Central memory CD8-positive, alpha-beta T cell (primary cell): ENCODE results near the gene MED22.
A peak's percentile ranks its signal among the peaks of the same experiment; 100 is the strongest.

Experiments used
- ATAC-seq: fragments of 150-1000 bp; cut with Tn5 transposase; replicated peaks from 2 replicates; pipeline ENCODE4 v1.10.0; 2022; ENCODE audit warnings: mild to moderate bottlenecking, moderate FRiP score, moderate number of reproducible peaks; ENCODE audit not compliant: poor library complexity, severe bottlenecking; ENCODE audit errors: extremely low read depth
- DNase-seq, 2 donors: peaks; one replicate each; pipeline ENCODE4 v3.0.0; 2021; ENCODE audit warnings: low spot score in 2 of 2
- H3K27ac Mint-ChIP-seq: one replicate; pipeline ENCODE4 v1.8.0; 2022; ENCODE audit warnings: low read depth, mild to moderate bottlenecking, moderate library complexity, mixed read lengths
- H3K27me3 Mint-ChIP-seq: one replicate; pipeline ENCODE4 v1.8.0; 2022; ENCODE audit warnings: mixed read lengths
- H3K36me3 Mint-ChIP-seq: one replicate; pipeline ENCODE4 v1.8.0; 2022; ENCODE audit warnings: mild to moderate bottlenecking, moderate library complexity, mixed read lengths; ENCODE audit not compliant: insufficient read depth
- H3K4me1 Mint-ChIP-seq: one replicate; pipeline ENCODE4 v1.8.0; 2022; ENCODE audit warnings: mixed read lengths
- H3K4me3 Mint-ChIP-seq: one replicate; pipeline ENCODE4 v1.8.0; 2022; ENCODE audit warnings: mild to moderate bottlenecking, moderate library complexity, mixed read lengths
- H3K9me3 Mint-ChIP-seq: one replicate; pipeline ENCODE4 v1.8.0; 2022; ENCODE audit warnings: mixed read lengths

Gene MED22

GRCh38 chr9:133359399-133360175 lies 11.7 kb upstream of the MED22 start:
- Mint-ChIP-seq H3K4me1 (peaks cover 51% of the 10 kb centered on the region), H3K4me3 (no peak overlapping the region), H3K36me3 (peaks cover 47% of the 10 kb centered on the region), H3K9me3 (no peaks in the 10 kb centered on the region), H3K27me3 (no peaks in the 10 kb centered on the region), H3K27ac (peak overlapping the region; percentile 87)
- DNase-seq = no peak
- ATAC-seq = no peak

DNA sequence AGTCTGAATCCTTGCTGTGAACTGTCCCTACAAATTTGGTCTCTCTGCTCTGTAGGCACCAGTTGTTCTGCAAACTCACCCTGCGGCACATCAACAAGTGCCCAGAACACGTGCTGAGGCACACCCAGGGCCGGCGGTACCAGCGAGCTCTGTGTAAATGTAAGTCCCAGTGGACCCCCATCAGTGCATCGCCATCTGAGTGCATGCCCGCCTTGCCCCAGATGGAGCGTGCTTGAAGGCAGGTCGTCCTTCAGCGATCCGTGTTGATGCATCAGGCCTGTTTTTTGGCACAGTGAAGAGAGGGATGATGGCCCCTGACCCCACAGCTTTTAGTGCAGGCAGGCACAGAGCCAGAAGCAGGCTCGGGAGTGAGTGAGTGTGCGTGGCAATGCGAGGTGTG lies 9.7 kb upstream of the MED22 start:
- H3K27ac Mint-ChIP-seq = peak overlapping the region; percentile 87
- H3K4me3 Mint-ChIP-seq = peak overlapping the region; percentile 83
- no peak for DNase-seq
- peaks cover 37% of the 10 kb centered on the region for H3K36me3 Mint-ChIP-seq
- no peaks in the 10 kb centered on the region for H3K9me3 Mint-ChIP-seq
- no peak for ATAC-seq
- no peaks in the 10 kb centered on the region for H3K27me3 Mint-ChIP-seq
- peaks cover 46% of the 10 kb centered on the region for H3K4me1 Mint-ChIP-seq

DNA sequence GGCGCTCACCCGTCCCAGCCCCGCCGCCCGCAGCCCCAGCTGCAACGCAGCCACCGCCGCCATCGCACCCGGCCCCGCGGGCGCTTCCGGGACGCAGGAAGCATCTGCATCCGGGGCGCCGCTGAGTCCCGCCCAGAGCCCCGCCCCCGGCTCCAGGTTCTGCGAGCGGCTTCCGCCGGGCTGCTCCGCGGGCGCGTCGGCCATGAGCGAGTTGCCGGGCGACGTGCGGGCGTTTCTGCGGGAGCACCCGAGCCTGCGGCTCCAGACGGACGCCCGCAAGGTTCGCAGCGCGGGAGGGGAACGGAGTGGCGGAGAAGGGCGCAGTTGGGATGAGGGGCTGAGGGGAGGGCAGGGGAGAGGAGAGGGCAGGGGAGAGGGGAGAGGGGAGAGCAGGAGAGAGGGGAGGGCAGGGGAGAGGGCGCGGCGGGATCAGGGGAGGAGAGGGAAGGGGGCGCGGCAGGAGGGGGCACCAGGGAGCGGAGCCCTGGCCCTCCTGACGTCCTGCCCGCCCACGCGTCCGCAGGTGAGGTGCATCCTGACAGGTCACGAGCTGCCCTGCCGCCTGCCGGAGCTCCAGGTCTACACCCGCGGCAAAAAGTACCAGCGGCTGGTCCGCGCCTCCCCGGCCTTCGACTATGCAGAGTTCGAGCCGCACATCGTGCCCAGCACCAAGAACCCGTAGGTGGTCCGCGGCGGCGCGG lies 8.6 kb upstream of the MED22 start, which contains the start of the genes SURF1 and SURF2:
Gene SURF1 (minus strand): TSS at position 97 of the 701 bp plus-strand sequence. CDS start 34 bp downstream, at position 63.
Gene SURF2 (plus strand): TSS at position 160 of the 701 bp plus-strand sequence. CDS start 43 bp downstream, at position 203.
- ATAC-seq (peak; percentile 96), DNase-seq (peak; percentile 72 to 78)
- H3K27ac Mint-ChIP-seq = peak within 1 kb of the TSS; percentile 79
- H3K4me3 Mint-ChIP-seq = peak within 1 kb of the TSS; percentile 83
- H3K36me3 Mint-ChIP-seq = peaks cover 37% of the 10 kb centered on the region
- no peaks in the 10 kb centered on the region for H3K27me3 Mint-ChIP-seq
- no peaks in the 10 kb centered on the region for H3K9me3 Mint-ChIP-seq
- peaks cover 40% of the 10 kb centered on the region for H3K4me1 Mint-ChIP-seq

DNA sequence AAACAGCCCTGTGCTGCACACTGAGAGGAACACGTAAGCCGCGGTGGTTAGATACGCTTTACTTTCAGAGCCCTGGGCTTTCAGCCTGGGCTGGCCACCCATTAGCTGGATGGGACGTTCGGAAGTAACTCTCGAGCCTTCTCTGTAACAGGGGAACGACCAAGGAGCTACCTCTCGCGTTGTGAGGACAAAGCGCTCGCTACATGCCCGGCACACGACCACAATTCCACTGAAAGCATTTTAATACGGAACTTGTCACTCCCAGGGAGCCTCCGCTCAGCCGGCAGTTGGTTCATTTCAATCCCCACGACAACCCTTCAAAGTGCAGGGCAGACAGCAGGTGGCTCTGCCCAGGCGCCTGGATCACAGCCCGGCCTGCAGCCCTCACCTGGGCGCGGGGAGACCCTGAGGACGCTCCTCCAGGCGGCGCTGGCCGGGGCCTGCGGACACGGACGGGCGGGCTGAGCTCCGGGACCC lies 8.0 kb upstream of the MED22 start:
- Mint-ChIP-seq H3K4me3 (peak overlapping the region; percentile 83), H3K4me1 (peaks cover 39% of the 10 kb centered on the region), H3K27ac (peak overlapping the region; percentile 79), H3K36me3 (peaks cover 36% of the 10 kb centered on the region), H3K9me3 (no peaks in the 10 kb centered on the region), H3K27me3 (no peaks in the 10 kb centered on the region)
- DNase-seq = no peak
- peak; percentile 37 for ATAC-seq

- Mint-ChIP-seq H3K4me3 (peak overlapping the region; percentile 50), H3K4me1 (peaks cover 40% of the 10 kb centered on the region), H3K36me3 (peaks cover 41% of the 10 kb centered on the region), H3K9me3 (no peaks in the 10 kb centered on the region), H3K27me3 (no peaks in the 10 kb centered on the region), H3K27ac (no peak overlapping the region)
- no peak for DNase-seq
- ATAC-seq = no peak
Measured at GRCh38 chr9:133354766-133355165, 6.8 kb upstream of the MED22 start.

GRCh38 chr9:133353548-133353947 lies 5.6 kb upstream of the MED22 start:
- Mint-ChIP-seq H3K27ac (peak overlapping the region; percentile 89), H3K4me1 (peaks cover 42% of the 10 kb centered on the region), H3K4me3 (no peak overlapping the region), H3K9me3 (no peaks in the 10 kb centered on the region), H3K36me3 (peaks cover 50% of the 10 kb centered on the region), H3K27me3 (no peaks in the 10 kb centered on the region)
- ATAC-seq (no peak), DNase-seq (no peak)

DNA sequence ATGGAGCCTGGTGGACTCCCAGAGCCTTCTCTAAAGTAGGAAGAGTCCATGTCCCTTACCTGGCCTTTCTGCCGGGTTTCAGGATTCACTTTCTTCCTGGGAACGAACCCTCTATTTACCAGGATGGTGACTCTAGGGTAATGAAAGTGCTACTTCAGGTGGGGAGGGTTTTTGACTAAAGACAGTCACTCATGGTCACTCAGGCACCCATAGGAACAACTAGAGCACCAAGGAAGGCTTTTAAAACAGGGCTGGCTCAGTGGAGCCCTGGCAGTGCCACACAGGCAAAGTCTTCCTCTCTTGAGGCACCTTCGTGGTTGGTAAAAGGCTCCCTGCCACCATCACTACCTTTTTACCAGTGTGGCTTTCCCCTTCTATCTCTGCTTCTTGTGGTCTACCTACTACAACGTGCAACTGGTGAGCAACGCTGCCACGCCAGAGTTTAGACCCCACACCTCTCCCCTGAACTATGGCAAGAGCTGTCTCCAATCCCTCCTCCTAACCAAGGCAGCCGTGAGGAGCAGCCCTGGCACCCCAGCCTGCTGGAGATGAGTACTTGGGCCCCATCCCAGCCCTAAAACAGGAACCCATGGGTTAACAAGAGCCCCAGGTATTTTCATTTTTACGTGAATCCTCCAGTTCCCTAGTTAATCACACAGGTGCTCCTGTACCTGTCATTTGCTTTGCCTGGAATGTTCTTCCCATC lies 4.9 kb upstream of the MED22 start:
- H3K4me1 Mint-ChIP-seq = peaks cover 42% of the 10 kb centered on the region
- peaks cover 55% of the 10 kb centered on the region for H3K36me3 Mint-ChIP-seq

DNA sequence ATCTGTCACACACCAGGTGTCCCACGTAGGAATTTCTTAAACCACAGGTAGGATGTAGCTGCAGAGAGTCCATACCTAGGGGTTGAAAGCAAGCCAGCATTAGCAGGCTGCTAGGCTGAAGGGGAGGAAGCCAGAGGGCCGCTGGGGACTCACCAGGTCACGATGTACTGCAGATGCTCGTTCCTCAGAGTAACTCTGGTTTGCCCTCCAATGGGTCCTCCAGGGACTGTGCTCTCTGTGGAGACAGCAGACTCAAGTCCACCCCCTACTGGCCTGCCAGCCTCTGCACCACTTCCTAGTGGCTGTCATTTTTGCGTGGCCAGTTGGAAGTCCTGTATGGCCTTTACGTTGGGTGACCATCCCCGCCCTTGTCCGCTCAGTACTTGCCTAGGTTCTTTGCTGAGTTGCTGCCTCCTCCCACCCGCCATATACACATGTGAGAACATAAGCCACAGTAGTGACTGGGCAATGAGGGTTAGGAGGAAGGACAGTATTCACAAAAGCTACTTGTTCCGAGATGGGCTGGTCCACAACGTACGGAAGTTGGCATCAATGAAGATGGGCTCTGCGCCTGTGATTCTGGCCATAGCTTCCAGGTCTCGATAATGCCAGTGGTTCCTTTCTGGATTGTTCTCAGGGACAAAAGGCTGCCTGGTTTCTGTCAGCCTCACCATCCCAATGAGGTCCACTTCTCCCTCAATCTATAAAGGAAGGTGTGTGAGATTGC lies 4.1 kb upstream of the MED22 start:
- Mint-ChIP-seq H3K27me3 (no peaks in the 10 kb centered on the region), H3K36me3 (peaks cover 52% of the 10 kb centered on the region), H3K4me1 (peaks cover 38% of the 10 kb centered on the region), H3K27ac (no peak overlapping the region), H3K4me3 (no peak overlapping the region), H3K9me3 (no peaks in the 10 kb centered on the region)
- DNase-seq (no peak), ATAC-seq (no peak)

More for the DNA sequence above, 4.9 kb upstream of the MED22 start:
- Mint-ChIP-seq H3K27me3 (no peaks in the 10 kb centered on the region), H3K9me3 (no peaks in the 10 kb centered on the region), H3K4me3 (no peak overlapping the region), H3K27ac (peak overlapping the region; percentile 89)
- DNase-seq (no peak), ATAC-seq (no peak)

DNA sequence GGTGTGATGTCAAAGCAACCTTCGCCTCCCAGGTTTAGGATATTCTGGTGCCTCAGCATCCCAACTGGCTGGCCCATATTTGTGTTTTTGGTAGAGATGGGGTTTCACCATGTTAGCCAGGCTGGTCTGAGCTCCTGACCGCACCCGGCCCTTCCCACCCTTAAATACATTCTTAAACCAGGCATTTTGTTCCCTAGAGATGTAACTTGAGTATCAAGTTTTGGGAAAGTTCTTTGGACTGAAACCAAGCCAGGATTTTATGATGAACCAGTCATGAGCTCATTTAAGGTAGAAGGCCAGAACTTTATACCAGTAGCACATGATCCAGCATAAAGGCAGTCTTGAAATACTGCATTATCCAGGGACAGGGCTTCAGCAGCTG lies 3.6 kb upstream of the MED22 start:
- Mint-ChIP-seq H3K27me3 (no peaks in the 10 kb centered on the region), H3K27ac (no peak overlapping the region), H3K4me1 (peaks cover 43% of the 10 kb centered on the region), H3K36me3 (peaks cover 52% of the 10 kb centered on the region), H3K4me3 (no peak overlapping the region), H3K9me3 (no peaks in the 10 kb centered on the region)
- ATAC-seq = no peak
- no peak for DNase-seq

DNA sequence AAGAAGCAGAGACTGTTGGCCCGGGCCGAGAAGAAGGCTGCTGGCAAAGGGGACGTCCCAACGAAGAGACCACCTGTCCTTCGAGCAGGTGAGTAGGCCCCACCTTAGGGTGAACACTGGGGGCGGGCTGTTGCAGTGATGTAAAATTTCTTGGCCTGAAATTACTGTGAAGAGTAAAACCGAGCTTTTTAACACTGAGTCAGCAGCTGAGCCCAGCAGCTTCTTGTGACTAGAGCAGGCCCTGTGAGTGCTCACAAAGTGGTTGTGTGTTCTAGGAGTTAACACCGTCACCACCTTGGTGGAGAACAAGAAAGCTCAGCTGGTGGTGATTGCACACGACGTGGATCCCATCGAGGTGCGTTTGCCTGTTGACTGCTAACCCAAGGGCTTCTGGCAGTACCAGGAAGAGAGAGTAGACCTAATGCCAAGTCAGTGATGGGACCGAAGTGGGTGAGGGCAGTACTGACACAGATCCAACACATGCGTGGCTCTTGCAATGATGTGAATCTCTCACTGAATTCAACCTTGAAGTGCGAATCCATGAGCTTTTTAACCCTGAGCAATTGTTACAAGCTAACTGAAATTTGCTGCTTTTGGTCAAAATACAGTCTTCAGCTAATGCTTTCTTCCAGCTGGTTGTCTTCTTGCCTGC lies 2.2 kb upstream of the MED22 start:
- H3K4me1 Mint-ChIP-seq = peaks cover 49% of the 10 kb centered on the region
- H3K36me3 Mint-ChIP-seq = peaks cover 52% of the 10 kb centered on the region
- DNase-seq (no peak), ATAC-seq (no peak)
- no peaks in the 10 kb centered on the region for H3K9me3 Mint-ChIP-seq
- H3K4me3 Mint-ChIP-seq = peak overlapping the region; percentile 92
- no peaks in the 10 kb centered on the region for H3K27me3 Mint-ChIP-seq
- H3K27ac Mint-ChIP-seq = no peak overlapping the region

DNA sequence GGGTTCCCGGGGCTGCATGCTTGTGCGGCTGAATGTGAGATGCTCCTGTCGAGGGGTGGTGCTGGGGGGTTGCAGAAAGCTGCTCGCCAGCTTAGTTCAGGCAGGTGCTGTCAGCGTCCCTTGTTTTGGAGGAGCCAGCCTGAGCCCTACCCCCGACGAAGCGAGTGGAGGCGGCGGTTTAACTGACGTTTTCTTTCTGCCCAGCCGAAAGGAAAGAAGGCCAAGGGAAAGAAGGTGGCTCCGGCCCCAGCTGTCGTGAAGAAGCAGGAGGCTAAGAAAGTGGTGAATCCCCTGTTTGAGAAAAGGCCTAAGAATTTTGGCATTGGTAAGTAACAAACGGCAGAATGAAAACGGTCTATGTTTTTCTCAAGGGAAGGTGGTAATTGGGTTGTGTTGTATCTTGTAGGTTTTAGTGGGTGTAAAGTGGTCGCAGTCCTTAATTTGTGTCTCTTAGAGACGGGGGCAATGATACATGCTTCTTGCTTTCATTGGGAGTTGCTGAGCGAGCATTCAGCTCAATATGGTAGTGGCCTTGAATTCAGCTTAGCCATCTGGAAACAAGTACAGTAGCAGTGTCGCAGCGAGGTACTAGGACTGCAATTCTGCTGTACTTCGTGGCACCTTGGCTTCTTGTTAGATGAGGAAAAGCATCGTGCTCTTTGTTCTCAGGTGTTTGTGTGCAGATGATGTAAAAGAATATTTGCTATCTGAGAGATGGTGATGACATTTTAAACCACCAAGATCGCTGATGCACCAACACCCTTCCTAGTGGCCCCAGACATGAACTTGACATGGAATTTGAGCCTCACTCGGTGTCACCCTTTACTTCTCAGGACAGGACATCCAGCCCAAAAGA lies 1.0 kb upstream of the MED22 start:
- Mint-ChIP-seq H3K4me3 (peak overlapping the region; percentile 92), H3K27me3 (no peaks in the 10 kb centered on the region), H3K9me3 (no peaks in the 10 kb centered on the region), H3K36me3 (peaks cover 58% of the 10 kb centered on the region), H3K4me1 (peaks cover 49% of the 10 kb centered on the region), H3K27ac (peak overlapping the region; percentile 96)
- DNase-seq (no peak), ATAC-seq (peak; percentile 3)
